ENCODE data around the gene CD99. TPM values are rescaled to one million over a fixed set of nuclear protein-coding genes. Genes with fewer than 3 reads are reported as not detected.
"Not testable (repeated sequence)": the region's sequence is repeated elsewhere in the genome, so short reads cannot be mapped to it uniquely, and the experiment has no call there.

CD99 gene
- polyA plus RNA-seq, 1 donor (not counting 4 experiments of a cell fraction or from before 2014, with no cell fraction given): 74.4 TPM

- DNase-seq (ENCODE audit: low read depth, low spot score); H3K4me2 ChIP-seq (ENCODE audit: control insufficient read depth, extremely low read depth, insufficient read depth, low read depth, low read length); H4K20me1 ChIP-seq (ENCODE audit: control insufficient read depth, extremely low read depth, insufficient read depth, low read length); H3K27me3 ChIP-seq (ENCODE audit: control insufficient read depth, extremely low read depth, insufficient read depth, low read length); H3K9me1 ChIP-seq (ENCODE audit: control insufficient read depth, extremely low read depth, insufficient read depth, low read length); H3K27ac ChIP-seq (ENCODE audit: control insufficient read depth, insufficient read depth, low read length); H2AFZ ChIP-seq (ENCODE audit: control insufficient read depth, low read length); H3K4me3 ChIP-seq (ENCODE audit: control insufficient read depth in 2 of 3, extremely low read depth in 1 of 3, insufficient read depth in 2 of 3, low read depth in 1 of 3, low read length in 3 of 3); H3K9ac ChIP-seq (ENCODE audit: control insufficient read depth, extremely low read depth, insufficient read depth, low read length); FAIRE-seq; H3K36me3 ChIP-seq (ENCODE audit: control insufficient read depth in 2 of 2, extremely low read depth in 1 of 2, insufficient read depth in 2 of 2, low read length in 2 of 2); H3K4me1 ChIP-seq (ENCODE audit: control insufficient read depth, extremely low read depth, insufficient read depth, low read length); H3K9me3 ChIP-seq (ENCODE audit: control insufficient read depth, low read depth, low read length); dilution Hi-C loops (cut with MboI; ENCODE audit: extremely low pct_ligation_motif_present, low sequenced_read_pairs): not testable (repeated sequence)
- peaks cover 32% of the 10 kb centered on the region for H3K79me2 ChIP-seq (ENCODE audit: control insufficient read depth, insufficient read depth, low read length)
Observed at GRCh38 chrX:2764766-2765548, 73.9 kb downstream of the CD99 start.

DNA sequence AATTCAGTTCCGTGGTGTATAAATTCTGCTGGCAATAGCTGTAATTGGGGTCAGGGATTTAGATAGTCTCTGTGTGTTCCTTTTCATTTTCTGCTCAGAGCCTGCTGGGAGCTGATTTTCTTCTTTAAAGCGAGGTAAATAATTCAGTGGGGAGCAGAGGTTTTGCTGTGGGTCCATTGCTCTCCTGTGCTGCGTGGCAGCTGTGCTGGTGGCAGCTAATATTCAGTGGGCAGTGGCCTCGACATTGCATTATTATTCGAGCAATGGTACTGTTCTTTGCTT is 74.4 kb downstream of the CD99 start:
- FAIRE-seq (no peak), DNase-seq (ENCODE audit: low read depth, low spot score) (no peak)
- TF ChIP-seq EZH2 (IDR thresholded peaks at IDR 0.05; ENCODE audit: low read length) (no peak), CTCF (optimal IDR thresholded peaks at IDR 0.05 in 1 of 3, IDR thresholded peaks at IDR 0.05 in 1 of 3, conservative IDR thresholded peaks at IDR 0.05 in 1 of 3; ENCODE audit: extremely low read depth in 1 of 3, insufficient read depth in 2 of 3, low read length in 3 of 3) (no peak)
- H4K20me1 ChIP-seq (ENCODE audit: control insufficient read depth, extremely low read depth, insufficient read depth, low read length): no peaks in the 10 kb centered on the region
- no peaks in the 10 kb centered on the region for H3K9me3 ChIP-seq (ENCODE audit: control insufficient read depth, low read depth, low read length)
- peaks cover 0 to 7% of the 10 kb centered on the region in 2 experiments for H3K36me3 ChIP-seq (ENCODE audit: control insufficient read depth in 2 of 2, extremely low read depth in 1 of 2, insufficient read depth in 2 of 2, low read length in 2 of 2)
- no peak overlapping the region for H3K4me2 ChIP-seq (ENCODE audit: control insufficient read depth, extremely low read depth, insufficient read depth, low read depth, low read length)
- no peak overlapping the region for H3K9ac ChIP-seq (ENCODE audit: control insufficient read depth, extremely low read depth, insufficient read depth, low read length)
- H3K27me3 ChIP-seq (ENCODE audit: control insufficient read depth, extremely low read depth, insufficient read depth, low read length): no peaks in the 10 kb centered on the region
- dilution Hi-C loops (cut with MboI; ENCODE audit: extremely low pct_ligation_motif_present, low sequenced_read_pairs): no loop called here
- no peak overlapping the region for H3K27ac ChIP-seq (ENCODE audit: control insufficient read depth, insufficient read depth, low read length)
- H3K79me2 ChIP-seq (ENCODE audit: control insufficient read depth, insufficient read depth, low read length): peaks cover 30% of the 10 kb centered on the region
- peaks cover 9% of the 10 kb centered on the region for H3K4me1 ChIP-seq (ENCODE audit: control insufficient read depth, extremely low read depth, insufficient read depth, low read length)
- no peak overlapping the region for H3K4me3 ChIP-seq (ENCODE audit: control insufficient read depth in 2 of 3, extremely low read depth in 1 of 3, insufficient read depth in 2 of 3, low read depth in 1 of 3, low read length in 3 of 3)
- no peaks in the 10 kb centered on the region for H3K9me1 ChIP-seq (ENCODE audit: control insufficient read depth, extremely low read depth, insufficient read depth, low read length)
- no peak overlapping the region for H2AFZ ChIP-seq (ENCODE audit: control insufficient read depth, low read length)

- dilution Hi-C loops (cut with MboI; ENCODE audit: extremely low pct_ligation_motif_present, low sequenced_read_pairs): no loop called here
- Histone ChIP-seq H3K79me2 (ENCODE audit: control insufficient read depth, insufficient read depth, low read length) (peaks cover 23% of the 10 kb centered on the region), H3K4me3 (ENCODE audit: control insufficient read depth in 2 of 3, extremely low read depth in 1 of 3, insufficient read depth in 2 of 3, low read depth in 1 of 3, low read length in 3 of 3) (no peak overlapping the region), H3K9ac (ENCODE audit: control insufficient read depth, extremely low read depth, insufficient read depth, low read length) (no peak overlapping the region), H3K9me1 (ENCODE audit: control insufficient read depth, extremely low read depth, insufficient read depth, low read length) (no peaks in the 10 kb centered on the region), H3K4me1 (ENCODE audit: control insufficient read depth, extremely low read depth, insufficient read depth, low read length) (peaks cover 9% of the 10 kb centered on the region), H2AFZ (ENCODE audit: control insufficient read depth, low read length) (no peak overlapping the region), H3K36me3 (ENCODE audit: control insufficient read depth in 2 of 2, extremely low read depth in 1 of 2, insufficient read depth in 2 of 2, low read length in 2 of 2) (peaks cover 0 to 7% of the 10 kb centered on the region in 2 experiments), H3K9me3 (ENCODE audit: control insufficient read depth, low read depth, low read length) (no peaks in the 10 kb centered on the region), H4K20me1 (ENCODE audit: control insufficient read depth, extremely low read depth, insufficient read depth, low read length) (no peaks in the 10 kb centered on the region), H3K4me2 (ENCODE audit: control insufficient read depth, extremely low read depth, insufficient read depth, low read depth, low read length) (no peak overlapping the region), H3K27ac (ENCODE audit: control insufficient read depth, insufficient read depth, low read length) (no peak overlapping the region), H3K27me3 (ENCODE audit: control insufficient read depth, extremely low read depth, insufficient read depth, low read length) (no peaks in the 10 kb centered on the region)
- DNase-seq (ENCODE audit: low read depth, low spot score) (no peak), FAIRE-seq (no peak)
- TF ChIP-seq EZH2 (IDR thresholded peaks at IDR 0.05; ENCODE audit: low read length) (no peak), CTCF (optimal IDR thresholded peaks at IDR 0.05 in 1 of 3, IDR thresholded peaks at IDR 0.05 in 1 of 3, conservative IDR thresholded peaks at IDR 0.05 in 1 of 3; ENCODE audit: extremely low read depth in 1 of 3, insufficient read depth in 2 of 3, low read length in 3 of 3) (no peak)
Observed at GRCh38 chrX:2766906-2767305, 75.8 kb downstream of the CD99 start.
